Ureter (tissue), 1 donor: ENCODE results near the gene ANKRD61. TPM values are rescaled to one million over a fixed set of nuclear protein-coding genes. Genes with fewer than 3 reads are reported as not detected.
A peak's percentile ranks its signal among the peaks of the same experiment; 100 is the strongest.
"Not testable (repeated sequence)": the region's sequence is repeated elsewhere in the genome, so short reads cannot be mapped to it uniquely, and the experiment has no call there.

Experiments used
- DNase-seq: peaks from one replicate; pipeline ENCODE4 v3.0.0-alpha.2; 2020; ENCODE audit warnings: low spot score
- total RNA-seq: library from RNA; stranded (reverse); gene quantifications from one replicate; pipeline ENCODE4 v1.2.4, GENCODE V29; 2023
- donor health status: DM: yes; HTN: yes; CAD: no.

The ANKRD61 gene
- not detected for total RNA-seq

GRCh38 chr7:6030988-6031387, at the start of gene ANKRD61:
TSS of gene ANKRD61 (plus strand) at chr7:6031376. CDS start at chr7:6031376, 0 bp downstream.
- no peak for DNase-seq

DNA sequence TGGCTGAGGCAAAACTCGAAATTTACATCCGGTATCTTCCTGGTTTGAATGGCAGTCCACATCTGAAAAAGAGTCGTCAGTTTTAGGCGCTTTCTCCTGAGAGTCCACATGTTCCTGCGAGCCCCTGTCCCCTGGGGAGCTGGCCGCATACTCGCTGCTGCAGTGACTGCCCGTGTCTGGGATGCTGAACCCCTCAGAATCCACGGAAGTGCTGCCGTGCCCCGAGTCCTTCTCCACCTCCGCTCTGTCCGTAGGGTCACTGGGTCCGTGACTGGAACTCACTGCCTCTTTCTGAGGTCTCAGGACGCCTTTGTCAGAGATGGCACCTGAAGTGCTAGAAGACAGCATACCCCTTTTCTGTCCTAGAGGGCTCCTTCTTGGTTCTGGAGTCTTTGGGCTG, 44.1 kb upstream of the ANKRD61 start:
- DNase-seq: not testable (repeated sequence)

GRCh38 chr7:5997210-5997808, 33.9 kb upstream of the ANKRD61 start:
- DNase-seq: peak; percentile 62

- no peak for DNase-seq
Observed at GRCh38 chr7:6007386-6007785, 23.8 kb upstream of the ANKRD61 start.

GRCh38 chr7:6007835-6008590, 23.2 kb upstream of the ANKRD61 start:
- DNase-seq: not testable (repeated sequence)

DNA sequence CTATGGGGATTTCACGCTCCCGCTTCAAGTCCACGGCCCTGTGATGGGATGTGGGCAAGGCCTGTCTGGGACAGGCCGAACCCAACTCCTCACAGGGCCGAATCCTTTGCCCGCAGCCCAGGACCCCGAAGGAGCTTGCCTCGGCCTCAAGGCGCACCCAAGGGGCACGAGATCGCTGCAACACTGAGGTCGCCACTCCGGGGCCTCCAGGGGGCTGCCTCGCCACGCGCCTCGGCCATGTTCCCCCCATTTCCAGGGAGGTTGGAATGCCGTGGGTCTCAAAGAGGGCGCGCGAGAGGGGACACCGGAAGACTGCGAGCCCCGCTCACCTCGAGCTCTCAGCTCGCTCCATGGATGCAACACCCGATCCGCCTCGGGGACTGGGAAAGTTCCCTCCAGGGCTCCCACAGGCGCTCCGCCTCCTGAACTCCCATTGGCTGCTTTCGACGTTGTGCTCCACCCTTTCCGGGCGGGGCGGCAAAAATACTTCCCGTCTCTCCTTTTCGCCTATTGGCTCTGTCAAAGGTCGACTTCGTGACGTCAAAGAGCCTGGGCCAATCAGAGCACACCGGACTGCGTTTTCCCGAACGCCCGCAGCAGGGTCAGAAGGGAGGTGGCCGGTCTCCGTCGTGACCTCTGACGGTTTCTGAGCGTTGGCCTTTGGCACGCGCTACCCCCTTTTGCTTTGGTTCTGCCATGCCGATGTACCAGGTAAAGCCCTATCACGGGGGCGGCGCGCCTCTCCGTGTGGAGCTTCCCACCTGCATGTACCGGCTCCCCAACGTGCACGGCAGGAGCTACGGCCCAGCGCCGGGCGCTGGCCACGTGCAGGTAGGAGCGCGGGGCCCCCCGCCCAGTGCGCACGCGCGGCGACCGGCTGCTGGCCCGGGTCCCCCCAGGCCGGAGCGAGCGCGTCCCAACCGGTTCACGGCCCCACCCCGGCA, 22.2 kb upstream of the ANKRD61 start, which contains the start of the genes AIMP2 and PMS2:
Gene AIMP2 (plus strand): TSS at position 605 of the 944 bp plus-strand sequence. CDS start 92 bp downstream, at position 697.
Gene PMS2 (minus strand): TSS at position 382 of the 944 bp plus-strand sequence. CDS start 30 bp downstream, at position 352.
- DNase-seq: peak; percentile 99

DNA sequence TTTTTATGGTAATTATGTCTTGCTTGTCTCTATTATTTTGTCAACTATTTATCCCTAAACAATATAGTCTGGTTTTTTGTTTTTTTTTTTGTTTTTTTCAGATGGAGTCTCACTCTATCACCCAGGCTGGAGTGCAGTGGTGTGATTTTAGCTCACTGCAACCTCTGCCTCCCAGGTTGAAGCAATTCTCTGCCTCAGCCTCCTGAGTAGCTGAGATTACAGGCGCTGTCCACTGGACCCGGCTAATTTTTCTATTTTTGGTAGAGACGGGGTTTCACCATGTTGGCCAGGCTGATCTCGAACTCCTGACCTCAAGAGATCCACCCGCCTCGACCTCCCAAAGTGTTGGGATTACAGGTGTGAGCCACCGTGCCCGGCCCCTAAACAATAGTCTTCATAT, 20.8 kb upstream of the ANKRD61 start:
- DNase-seq: not testable (repeated sequence)

- no peak for DNase-seq
Observed at GRCh38 chr7:6011541-6011940, 19.6 kb upstream of the ANKRD61 start.

DNA sequence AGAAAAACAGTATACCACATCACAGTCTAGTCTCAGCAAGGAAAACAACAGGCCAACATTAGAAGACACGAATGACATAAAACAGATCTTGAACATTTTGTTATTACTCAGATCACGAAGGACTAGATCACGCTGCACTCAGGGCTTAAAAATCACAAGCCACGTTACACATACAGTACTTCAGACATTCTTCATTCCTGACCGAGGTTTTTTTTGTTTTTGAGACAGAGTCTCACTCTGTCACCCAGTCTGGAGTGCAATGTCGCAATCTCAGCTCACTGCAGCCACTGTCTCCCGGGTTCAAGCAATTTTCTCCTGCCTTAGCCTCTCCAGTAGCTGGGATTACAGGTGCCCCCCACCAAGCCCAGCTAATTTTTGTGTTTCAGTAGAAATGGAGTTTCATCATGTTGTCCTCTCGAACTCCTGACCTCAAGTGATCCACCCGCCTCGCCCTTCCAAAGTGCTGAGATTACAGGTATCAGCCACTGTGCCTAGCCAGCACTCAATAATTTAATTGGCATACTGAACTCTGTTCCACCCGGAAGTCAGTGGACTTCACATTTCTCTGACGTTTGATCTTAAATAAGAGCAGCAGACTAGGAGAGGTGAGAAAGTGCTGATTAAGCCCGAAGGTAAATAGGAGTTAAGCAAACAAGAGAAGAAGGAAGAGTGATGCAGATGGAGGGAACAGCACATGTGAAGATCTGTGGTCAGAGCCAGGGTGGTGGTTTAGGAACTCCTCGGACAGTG, 18.6 kb upstream of the ANKRD61 start:
- DNase-seq: no peak

GRCh38 chr7:6015917-6016652, 15.1 kb upstream of the ANKRD61 start:
- DNase-seq: peak; percentile 70

GRCh38 chr7:6016653-6016966, 14.6 kb upstream of the ANKRD61 start:
- DNase-seq: no peak

GRCh38 chr7:6020371-6021286, 10.5 kb upstream of the ANKRD61 start:
- DNase-seq: no peak

DNA sequence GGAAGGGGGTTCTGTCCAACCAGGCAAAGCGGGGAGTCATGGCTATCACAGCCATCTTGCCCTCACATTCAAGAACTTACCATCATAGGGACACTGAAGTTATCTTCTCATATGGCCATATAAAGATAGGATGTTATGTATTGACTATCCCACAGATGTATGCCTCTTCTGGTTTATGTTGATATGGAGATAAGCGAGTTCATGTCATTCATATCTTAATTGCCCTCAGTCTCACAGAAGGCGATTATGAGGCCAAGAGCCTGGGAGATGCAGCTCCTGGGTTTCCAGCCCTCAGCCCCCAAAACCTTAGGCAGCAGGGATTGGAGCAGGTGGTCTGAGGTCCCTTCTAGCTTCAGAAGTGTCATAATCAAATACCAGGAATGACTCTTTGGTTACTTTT, 8.5 kb upstream of the ANKRD61 start:
- DNase-seq: no peak

GRCh38 chr7:6023974-6024435, 7.2 kb upstream of the ANKRD61 start:
- no peak for DNase-seq

- DNase-seq: peak; percentile 64
Observed at GRCh38 chr7:6026011-6026819, 5.0 kb upstream of the ANKRD61 start.

- no peak for DNase-seq
Observed at GRCh38 chr7:6026820-6027311, 4.3 kb upstream of the ANKRD61 start.

- DNase-seq: no peak
Observed at GRCh38 chr7:6027806-6028365, 3.3 kb upstream of the ANKRD61 start.

DNA sequence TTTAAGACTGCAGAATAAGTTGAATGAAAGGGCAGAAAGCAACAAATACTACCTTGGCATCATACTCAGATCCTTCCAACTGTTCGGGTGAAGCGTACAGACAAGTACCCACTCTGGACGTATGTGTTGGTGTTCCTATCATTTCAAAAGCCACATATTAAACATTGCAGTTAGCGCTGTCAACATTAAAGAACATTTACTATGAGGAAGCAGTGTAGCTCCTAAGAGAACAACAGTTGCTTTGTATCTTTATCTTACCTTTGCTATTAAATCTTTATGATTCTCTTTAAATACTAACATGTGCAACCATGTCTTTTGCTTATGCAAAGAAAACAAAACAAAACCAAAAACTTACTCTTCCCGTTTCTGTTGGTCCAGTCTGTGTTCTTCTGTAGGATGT, 2.6 kb upstream of the ANKRD61 start:
- no peak for DNase-seq
